Endothelial cell of umbilical vein (primary cell): ENCODE data around the gene ACER2. TPM values are rescaled to one million over a fixed set of nuclear protein-coding genes. Genes with fewer than 3 reads are reported as not detected.

ENCODE experiments used
- BruUV-seq: library from RNA; stranded (reverse); fragments of 400-500 nt; replicated peaks from 2 replicates; lab custom pipeline; 2021; lab: Mats Ljungman, UMichigan
- CTCF ChIA-PET: fragments of 300-600, 350-600 bp; sonication (Branson Sonifier 250); formaldehyde crosslinking; loops from one replicate; lab custom pipeline; 2021; ENCODE audit warnings: antibody characterized with exemption, inconsistent platforms; lab: Charles Lee
- POLR2A ChIA-PET: fragments of 300-600, 350-600 bp; sonication (Branson Sonifier 250); formaldehyde crosslinking; loops from one replicate; lab custom pipeline; 2021; ENCODE audit warnings: antibody characterized with exemption, inconsistent platforms; lab: Charles Lee
- DNase-seq: peaks from one replicate; pipeline ENCODE4 v3.0.0-alpha.2; 2011; ENCODE audit warnings: low read depth, low spot score
- FAIRE-seq: peaks from 2 replicates; lab custom pipeline; 2011; peaks lifted over from hg19 to GRCh38; lab: Jason Lieb, UNC
- H2AFZ ChIP-seq: 2 replicates; pipeline ENCODE4 v1.6.0; 2012; ENCODE audit warnings: low read depth, low read length, control low read depth, inconsistent platforms
- H3K27ac ChIP-seq: 2 replicates; pipeline ENCODE4 v1.5.1; 2011; ENCODE audit warnings: low read depth, mild to moderate bottlenecking, control low read depth, low read length, moderate library complexity; ENCODE audit not compliant: insufficient read depth
- H3K27me3 ChIP-seq, 2 experiments: 2 replicates each; pipeline versions ENCODE4 v1.6.0 to v1.6.1; 2011; ENCODE audit warnings: low read length in 2 of 2, mixed read lengths in 1 of 2; ENCODE audit not compliant: control insufficient read depth in 2 of 2, insufficient read depth in 2 of 2
- H3K36me3 ChIP-seq, 2 experiments: 2 replicates in 1 of 2; 3 replicates in 1 of 2; pipeline ENCODE4 v1.5.1; 2011; ENCODE audit warnings: low read length in 2 of 2, mild to moderate bottlenecking in 1 of 2, moderate library complexity in 1 of 2; ENCODE audit not compliant: control insufficient read depth in 2 of 2, insufficient read depth in 2 of 2; ENCODE audit errors: extremely low read depth in 1 of 2
- H3K4me1 ChIP-seq: 3 replicates; pipeline ENCODE4 v1.5.1; 2011; ENCODE audit warnings: mild to moderate bottlenecking, low read length; ENCODE audit not compliant: control insufficient read depth, insufficient read depth; ENCODE audit errors: extremely low read depth
- H3K4me2 ChIP-seq: 2 replicates; pipeline ENCODE4 v1.6.1; 2011; ENCODE audit warnings: low read length, control low read depth, mixed read lengths; ENCODE audit not compliant: insufficient read depth
- H3K4me3 ChIP-seq, 3 experiments: fragments of 200-600 bp in 1 of 3; sonication (generic), shearing (Covaris generic) in 1 of 3; replicated peaks in 1 of 3; 2 replicates each; pipeline ENCODE4 v1.5.1; 2011 to 2016; ENCODE audit warnings: control low read depth in 3 of 3, low read length in 3 of 3, mild to moderate bottlenecking in 2 of 3, inconsistent platforms in 1 of 3, low read depth in 1 of 3, moderate library complexity in 1 of 3; ENCODE audit not compliant: insufficient read depth in 1 of 3
- H3K79me2 ChIP-seq: 2 replicates; pipeline ENCODE4 v1.6.0; 2012; ENCODE audit warnings: low read length, inconsistent platforms; ENCODE audit not compliant: control insufficient read depth, insufficient read depth
- H3K9ac ChIP-seq: replicated peaks from 2 replicates; pipeline ENCODE3; 2011; ENCODE audit warnings: low read length, control low read depth; ENCODE audit not compliant: insufficient read depth; ENCODE audit errors: extremely low read depth
- H3K9me1 ChIP-seq: replicated peaks from 3 replicates; pipeline ENCODE4 v1.6.0; 2011; ENCODE audit warnings: mild to moderate bottlenecking, low read length; ENCODE audit not compliant: control insufficient read depth, insufficient read depth; ENCODE audit errors: extremely low read depth
- H3K9me3 ChIP-seq: replicated peaks from 2 replicates; pipeline ENCODE4 v1.5.1; 2012; ENCODE audit warnings: low read length, inconsistent platforms; ENCODE audit not compliant: control insufficient read depth, insufficient read depth
- H4K20me1 ChIP-seq: replicated peaks from 2 replicates; pipeline ENCODE3; 2011; ENCODE audit warnings: mild to moderate bottlenecking, low read length; ENCODE audit not compliant: control insufficient read depth, insufficient read depth; ENCODE audit errors: extremely low read depth
- EZH2 ChIP-seq: IDR thresholded peaks from 2 replicates; pipeline ENCODE4 v1.6.1; 2012; ENCODE audit warnings: borderline replicate concordance, low read depth, mild to moderate bottlenecking, moderate library complexity, low read length, inconsistent platforms; ENCODE audit not compliant: severe bottlenecking
- FOS ChIP-seq: IDR thresholded peaks from 2 replicates; pipeline ENCODE4 v1.6.1; 2011; ENCODE audit warnings: mild to moderate bottlenecking, low read length, moderate library complexity, borderline replicate concordance; ENCODE audit not compliant: insufficient read depth
- GATA2 ChIP-seq: IDR thresholded peaks from 2 replicates; pipeline ENCODE4 v1.7.0; 2011; ENCODE audit warnings: low read depth, mild to moderate bottlenecking, moderate library complexity, mixed read lengths, low read length; ENCODE audit not compliant: insufficient read length, insufficient read depth
- JUN ChIP-seq: IDR thresholded peaks from 2 replicates; pipeline ENCODE4 v1.6.1; 2011; ENCODE audit warnings: borderline replicate concordance, low read depth; ENCODE audit not compliant: insufficient read length, insufficient read depth
- MYC ChIP-seq: IDR thresholded peaks from one replicate; pipeline ENCODE4 v1.6.1; 2011; ENCODE audit warnings: mild to moderate bottlenecking, low read depth, low read length
- POLR2A ChIP-seq: IDR thresholded peaks from 2 replicates; pipeline ENCODE4 v1.6.1; 2012; ENCODE audit warnings: low read depth, mild to moderate bottlenecking, control low read depth, low read length
- POLR2AphosphoS5 ChIP-seq: IDR thresholded peaks from 2 replicates; pipeline ENCODE4 v1.6.1; 2012; ENCODE audit warnings: low read depth, mild to moderate bottlenecking, control low read depth, low read length, moderate library complexity; ENCODE audit not compliant: insufficient read depth
- dilution Hi-C: fragments of 300-500 bp; cut with MboI; formaldehyde crosslinking; loops from one replicate; pipeline ENCODE4 v1.15.0; 2019; ENCODE audit warnings: low sequenced_read_pairs; ENCODE audit not compliant: extremely low pct_ligation_motif_present
- intact Hi-C: fragments of 100-400 bp; cut with micrococcal nuclease; formaldehyde crosslinking; loops from one replicate; pipeline ENCODE4 v1.10.0; 2022
- polyA plus RNA-seq, 4 experiments: library from polyadenylated mRNA; depleted of rRNA in 3 of 4; stranded (reverse) in 3 of 4; unstranded in 1 of 4; fragments of >200 nt; gene quantifications; 2 replicates each; pipeline versions ENCODE4 v1.2.1 to v1.2.3, GENCODE V29; 2011 to 2012; ENCODE audit warnings: missing spikeins in 1 of 4
- total RNA-seq: library from RNA; stranded (reverse); gene quantifications from 2 replicates; pipeline ENCODE4 v1.2.3, GENCODE V29; 2021
- TF ChIP-seq, protein P1 (sequence below): IDR thresholded peaks from 2 replicates; pipeline ENCODE4 v1.6.1; 2011; ENCODE audit not compliant: insufficient read depth, insufficient read length
- TF ChIP-seq, protein P2 (sequence below), 2 donors: IDR thresholded peaks; 1 replicate in 1 of 2; 2 replicates in 1 of 2; pipeline ENCODE4 v1.5.1; 2011; ENCODE audit warnings: low read length in 2 of 2, mild to moderate bottlenecking in 2 of 2, moderate library complexity in 2 of 2, control low read depth in 1 of 2, inconsistent platforms in 1 of 2, low read depth in 1 of 2; ENCODE audit not compliant: insufficient read depth in 1 of 2; ENCODE audit errors: extremely low read depth in 1 of 2

The ACER2 gene
- total and polyA plus RNA-seq, 2 donors (not counting 3 experiments of a cell fraction or from before 2014, with no cell fraction given), result 5.2 to 7.3 TPM

DNA sequence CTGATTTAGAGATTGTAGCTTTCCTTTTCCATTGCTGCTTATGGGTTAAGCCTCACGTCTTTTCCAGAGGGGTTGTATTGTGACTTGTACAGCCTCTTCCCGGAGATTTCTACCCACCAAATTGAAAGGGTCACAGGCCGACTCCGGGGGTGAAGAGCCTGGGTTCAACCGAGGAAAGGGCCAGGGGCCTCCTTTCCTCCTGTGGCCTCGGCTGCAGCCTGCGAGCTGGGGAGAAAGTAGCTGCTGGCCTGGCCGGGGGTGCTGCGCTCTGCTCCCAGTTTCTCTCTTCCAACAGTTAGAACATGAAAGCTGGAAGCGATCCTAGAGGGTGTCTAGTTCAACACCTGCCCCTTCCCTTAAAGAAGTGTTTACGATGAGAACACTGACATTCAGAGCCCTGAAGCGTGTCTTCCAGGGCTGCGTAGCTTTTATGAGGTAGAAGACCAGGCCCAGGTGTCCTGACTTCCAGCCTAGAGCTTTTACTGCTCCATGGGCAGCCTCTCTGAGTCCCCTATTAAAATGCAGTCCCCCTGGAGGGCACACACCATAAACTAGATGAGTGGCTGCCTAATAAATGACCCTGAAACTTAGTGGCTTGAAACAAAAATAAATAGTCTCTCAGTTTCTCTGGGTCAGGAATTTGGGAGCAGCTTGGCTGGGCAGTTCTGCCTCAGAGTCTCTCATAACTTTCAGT is 56.9 kb downstream of the ACER2 start:
- Histone ChIP-seq H3K79me2 (no peaks in the 10 kb centered on the region), H3K4me1 (peaks cover 2% of the 10 kb centered on the region), H3K36me3 (no peaks in the 10 kb centered on the region), H4K20me1 (no peaks in the 10 kb centered on the region), H3K9me1 (no peaks in the 10 kb centered on the region), H3K4me3 (no peak overlapping the region), H3K9ac (no peak overlapping the region), H3K4me2 (no peak overlapping the region), H2AFZ (no peak overlapping the region), H3K9me3 (no peaks in the 10 kb centered on the region), H3K27ac (no peak overlapping the region), H3K27me3 (peaks cover 3 to 6% of the 10 kb centered on the region in 2 experiments)
- dilution Hi-C loops (no loop called here), intact Hi-C loops (no loop called here)
- FAIRE-seq (no peak), DNase-seq (no peak)
- no peak for TF ChIP-seq EZH2
- BruUV-seq, result no TSS peak
- POLR2A ChIA-PET, result no interaction called here
- CTCF ChIA-PET, result interaction anchor here (0.6 to 2.5 kb wide), 66 partner anchors 9 to 1665 kb away, joined by 3 to 48 read pairs (median 4); partner anchors contain the start of genes DENND4C and RRAGA

DNA sequence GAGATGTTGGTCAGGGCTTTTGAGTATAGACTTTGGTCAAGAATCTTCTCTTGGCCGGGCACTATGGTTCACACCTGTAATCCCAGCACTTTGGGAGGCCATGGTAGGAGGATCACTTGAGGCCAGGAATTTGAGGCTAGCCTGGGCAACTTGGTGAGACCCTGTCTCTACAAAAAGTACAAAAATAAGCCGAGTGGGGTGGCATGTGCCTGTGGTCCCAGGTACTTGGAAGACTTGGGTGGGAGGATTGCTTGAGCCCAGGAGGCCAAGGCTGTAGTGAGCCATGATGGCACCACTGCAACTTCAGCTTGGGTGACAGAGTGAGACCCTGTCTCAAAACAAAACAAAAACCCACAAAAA is 57.5 kb downstream of the ACER2 start:
- Histone ChIP-seq H3K36me3 (no peaks in the 10 kb centered on the region), H3K27me3 (peaks cover 3 to 6% of the 10 kb centered on the region in 2 experiments), H3K4me2 (no peak overlapping the region), H3K9me3 (no peaks in the 10 kb centered on the region), H3K9ac (no peak overlapping the region), H3K4me1 (peaks cover 2% of the 10 kb centered on the region), H3K79me2 (no peaks in the 10 kb centered on the region), H3K4me3 (no peak overlapping the region), H4K20me1 (no peaks in the 10 kb centered on the region), H2AFZ (no peak overlapping the region), H3K9me1 (no peaks in the 10 kb centered on the region), H3K27ac (no peak overlapping the region)
- ChIA-PET POLR2A (no interaction called here), CTCF (interaction anchor here (1.6 to 2.5 kb wide), 4 partner anchors 11 to 1253 kb away, joined by 4 to 48 read pairs (median 25); no protein-coding TSS in a partner anchor)
- TF ChIP-seq POLR2AphosphoS5, result no peak
- no peak for TF ChIP-seq POLR2A
- no peak for TF ChIP-seq FOS
- no peak for TF ChIP-seq JUN
- no peak for TF ChIP-seq MYC
- TF ChIP-seq, protein P1, sequence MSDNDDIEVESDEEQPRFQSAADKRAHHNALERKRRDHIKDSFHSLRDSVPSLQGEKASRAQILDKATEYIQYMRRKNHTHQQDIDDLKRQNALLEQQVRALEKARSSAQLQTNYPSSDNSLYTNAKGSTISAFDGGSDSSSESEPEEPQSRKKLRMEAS, result no peak
- no peak for TF ChIP-seq EZH2
- TF ChIP-seq, protein P2, sequence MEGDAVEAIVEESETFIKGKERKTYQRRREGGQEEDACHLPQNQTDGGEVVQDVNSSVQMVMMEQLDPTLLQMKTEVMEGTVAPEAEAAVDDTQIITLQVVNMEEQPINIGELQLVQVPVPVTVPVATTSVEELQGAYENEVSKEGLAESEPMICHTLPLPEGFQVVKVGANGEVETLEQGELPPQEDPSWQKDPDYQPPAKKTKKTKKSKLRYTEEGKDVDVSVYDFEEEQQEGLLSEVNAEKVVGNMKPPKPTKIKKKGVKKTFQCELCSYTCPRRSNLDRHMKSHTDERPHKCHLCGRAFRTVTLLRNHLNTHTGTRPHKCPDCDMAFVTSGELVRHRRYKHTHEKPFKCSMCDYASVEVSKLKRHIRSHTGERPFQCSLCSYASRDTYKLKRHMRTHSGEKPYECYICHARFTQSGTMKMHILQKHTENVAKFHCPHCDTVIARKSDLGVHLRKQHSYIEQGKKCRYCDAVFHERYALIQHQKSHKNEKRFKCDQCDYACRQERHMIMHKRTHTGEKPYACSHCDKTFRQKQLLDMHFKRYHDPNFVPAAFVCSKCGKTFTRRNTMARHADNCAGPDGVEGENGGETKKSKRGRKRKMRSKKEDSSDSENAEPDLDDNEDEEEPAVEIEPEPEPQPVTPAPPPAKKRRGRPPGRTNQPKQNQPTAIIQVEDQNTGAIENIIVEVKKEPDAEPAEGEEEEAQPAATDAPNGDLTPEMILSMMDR (IDR thresholded peaks at IDR 0.05; ENCODE audit: extremely low read depth in 1 of 2, insufficient read depth in 1 of 2, low read depth in 1 of 2, low read length in 2 of 2), result no peak
- no peak for TF ChIP-seq GATA2
- intact Hi-C loops (no loop called here), dilution Hi-C loops (no loop called here)
- FAIRE-seq (no peak), DNase-seq (no peak)
- no TSS peak for BruUV-seq
